SJSA1 (cell line): Measurements from ENCODE around the gene MYH9. TPM values are rescaled to one million over a fixed set of nuclear protein-coding genes. Genes with fewer than 3 reads are reported as not detected.

ENCODE experiments used
- DNase-seq, 2 experiments: peaks; one replicate each; pipeline ENCODE4 v3.0.0-alpha.2; 2015 to 2020; ENCODE audit warnings: low spot score in 2 of 2, low read depth in 1 of 2
- H3K27ac ChIP-seq: fragments of 250-450 bp; sonication (Bioruptor Pico); 2 replicates; pipeline ENCODE4 v1.5.1; 2020; ENCODE audit warnings: mild to moderate bottlenecking, moderate library complexity
- H3K27me3 ChIP-seq: fragments of 250-450 bp; sonication (Bioruptor Pico); replicated peaks from 2 replicates; pipeline ENCODE4 v1.5.1; 2020; ENCODE audit warnings: mild to moderate bottlenecking, moderate library complexity
- H3K36me3 ChIP-seq: fragments of 250-450 bp; sonication (Bioruptor Pico); 2 replicates; pipeline ENCODE4 v1.5.1; 2020; ENCODE audit warnings: mild to moderate bottlenecking
- H3K4me1 ChIP-seq: fragments of 250-450 bp; sonication (Bioruptor Pico); replicated peaks from 2 replicates; pipeline ENCODE4 v1.6.1; 2021; ENCODE audit warnings: mild to moderate bottlenecking
- H3K4me3 ChIP-seq: fragments of 250-450 bp; sonication (Bioruptor Pico); 2 replicates; pipeline ENCODE4 v1.5.1; 2020; ENCODE audit warnings: mild to moderate bottlenecking
- H3K9me3 ChIP-seq: fragments of 250-450 bp; sonication (Bioruptor Pico); replicated peaks from 2 replicates; pipeline ENCODE4 v1.5.1; 2020; ENCODE audit warnings: mild to moderate bottlenecking
- total RNA-seq: library from RNA; depleted of rRNA; stranded (reverse); fragments of >200 nt; shearing (Covaris generic); gene quantifications from 2 replicates; pipeline ENCODE4 v1.2.3, GENCODE V29; 2014

MYH9 gene
- total RNA-seq, 1 experiment from 2014 or later: 668 TPM

- H3K27ac ChIP-seq: no peak overlapping the region
- peaks cover 63% of the 10 kb centered on the region for H3K4me1 ChIP-seq
- peaks cover 82% of the 10 kb centered on the region for H3K36me3 ChIP-seq
- no peaks in the 10 kb centered on the region for H3K9me3 ChIP-seq
- H3K4me3 ChIP-seq: no peak overlapping the region
- no peaks in the 10 kb centered on the region for H3K27me3 ChIP-seq
- no peak for DNase-seq
Observed at GRCh38 chr22:36374603-36375024, 13.2 kb downstream of the MYH9 start.

- Histone ChIP-seq H3K27me3 (no peaks in the 10 kb centered on the region), H3K9me3 (no peaks in the 10 kb centered on the region), H3K27ac (no peak overlapping the region), H3K4me1 (peaks cover 71% of the 10 kb centered on the region), H3K36me3 (peaks cover 77% of the 10 kb centered on the region), H3K4me3 (no peak overlapping the region)
- DNase-seq: no peak
Observed at GRCh38 chr22:36373258-36373579, 14.5 kb downstream of the MYH9 start.

GRCh38 chr22:36371920-36372319, 15.8 kb downstream of the MYH9 start:
- H3K4me1 ChIP-seq: peaks cover 84% of the 10 kb centered on the region
- H3K27me3 ChIP-seq: no peaks in the 10 kb centered on the region
- H3K4me3 ChIP-seq: no peak overlapping the region
- H3K9me3 ChIP-seq: no peaks in the 10 kb centered on the region
- H3K36me3 ChIP-seq: peaks cover 76% of the 10 kb centered on the region
- DNase-seq: no peak
- no peak overlapping the region for H3K27ac ChIP-seq

- Histone ChIP-seq H3K9me3 (no peaks in the 10 kb centered on the region), H3K4me3 (no peak overlapping the region), H3K27ac (peak overlapping the region; percentile 71), H3K4me1 (peaks cover 98% of the 10 kb centered on the region), H3K36me3 (peaks cover 69% of the 10 kb centered on the region), H3K27me3 (no peaks in the 10 kb centered on the region)
- DNase-seq: peak; percentile 52 to 62
Observed at GRCh38 chr22:36369922-36370791, 17.6 kb downstream of the MYH9 start.

- no peak for DNase-seq
- Histone ChIP-seq H3K27ac (peak overlapping the region; percentile 71), H3K4me3 (no peak overlapping the region), H3K36me3 (peaks cover 61% of the 10 kb centered on the region), H3K9me3 (no peaks in the 10 kb centered on the region), H3K27me3 (no peaks in the 10 kb centered on the region), H3K4me1 (peaks cover 98% of the 10 kb centered on the region)
Observed at GRCh38 chr22:36369004-36369921, 18.5 kb downstream of the MYH9 start.

- H3K27ac ChIP-seq: peak overlapping the region; percentile 71
- H3K36me3 ChIP-seq: peaks cover 62% of the 10 kb centered on the region
- H3K27me3 ChIP-seq: no peaks in the 10 kb centered on the region
- no peaks in the 10 kb centered on the region for H3K9me3 ChIP-seq
- H3K4me1 ChIP-seq: peaks cover 100% of the 10 kb centered on the region
- no peak overlapping the region for H3K4me3 ChIP-seq
- DNase-seq: peak; percentile 93 to 94
Observed at GRCh38 chr22:36368359-36368983, 19.3 kb downstream of the MYH9 start.

GRCh38 chr22:36367479-36367878, 20.3 kb downstream of the MYH9 start:
- Histone ChIP-seq H3K4me3 (no peak overlapping the region), H3K9me3 (no peaks in the 10 kb centered on the region), H3K27ac (no peak overlapping the region), H3K4me1 (peaks cover 100% of the 10 kb centered on the region), H3K36me3 (peaks cover 66% of the 10 kb centered on the region), H3K27me3 (no peaks in the 10 kb centered on the region)
- no peak for DNase-seq

GRCh38 chr22:36367066-36367465, 20.7 kb downstream of the MYH9 start:
- H3K9me3 ChIP-seq: no peaks in the 10 kb centered on the region
- no peak for DNase-seq
- H3K4me3 ChIP-seq: no peak overlapping the region
- no peaks in the 10 kb centered on the region for H3K27me3 ChIP-seq
- no peak overlapping the region for H3K27ac ChIP-seq
- peaks cover 69% of the 10 kb centered on the region for H3K36me3 ChIP-seq
- peaks cover 100% of the 10 kb centered on the region for H3K4me1 ChIP-seq

- no peak for DNase-seq
- peak overlapping the region; percentile 58; the same call in 1 of the 2 replicates for H3K27ac ChIP-seq
- no peak overlapping the region for H3K4me3 ChIP-seq
- peaks cover 67% of the 10 kb centered on the region for H3K36me3 ChIP-seq
- peaks cover 100% of the 10 kb centered on the region for H3K4me1 ChIP-seq
- H3K9me3 ChIP-seq: no peaks in the 10 kb centered on the region
- no peaks in the 10 kb centered on the region for H3K27me3 ChIP-seq
Observed at GRCh38 chr22:36366291-36366708, 21.5 kb downstream of the MYH9 start.

- peak; percentile 90 to 97 for DNase-seq
- Histone ChIP-seq H3K4me1 (peaks cover 100% of the 10 kb centered on the region), H3K9me3 (no peaks in the 10 kb centered on the region), H3K36me3 (peaks cover 61% of the 10 kb centered on the region), H3K4me3 (no peak overlapping the region), H3K27ac (peak overlapping the region; percentile 58), H3K27me3 (no peaks in the 10 kb centered on the region)
Observed at GRCh38 chr22:36365020-36365411, 22.8 kb downstream of the MYH9 start.

GRCh38 chr22:36364255-36365019, 23.3 kb downstream of the MYH9 start:
- Histone ChIP-seq H3K27ac (peak overlapping the region; percentile 58), H3K36me3 (peaks cover 61% of the 10 kb centered on the region), H3K27me3 (no peaks in the 10 kb centered on the region), H3K9me3 (no peaks in the 10 kb centered on the region), H3K4me3 (no peak overlapping the region), H3K4me1 (peaks cover 100% of the 10 kb centered on the region)
- peak; percentile 86 to 87 for DNase-seq

- Histone ChIP-seq H3K27ac (no peak overlapping the region), H3K27me3 (no peaks in the 10 kb centered on the region), H3K4me1 (peaks cover 100% of the 10 kb centered on the region)
Observed at GRCh38 chr22:36363349-36363981, 24.3 kb downstream of the MYH9 start.

More at GRCh38 chr22:36363349-36363981, 24.3 kb downstream of the MYH9 start:
- peaks cover 61% of the 10 kb centered on the region for H3K36me3 ChIP-seq
- H3K9me3 ChIP-seq: no peaks in the 10 kb centered on the region
- no peak overlapping the region for H3K4me3 ChIP-seq
- no peak for DNase-seq
